Keratinocyte (primary cell): ENCODE results near the gene RPP30. TPM values are rescaled to one million over a fixed set of nuclear protein-coding genes. Genes with fewer than 3 reads are reported as not detected.

ENCODE experiments used
- DNase-seq: peaks from one replicate; pipeline ENCODE4 v3.0.0-alpha.2; 2011; ENCODE audit warnings: low read depth, missing footprints, low spot score
- FAIRE-seq: peaks from 2 replicates; lab custom pipeline; 2011; peaks lifted over from hg19 to GRCh38; lab: Jason Lieb, UNC
- H2AFZ ChIP-seq: 2 replicates; pipeline ENCODE4 v1.6.0; 2012; ENCODE audit warnings: low read length, control low read depth, inconsistent platforms; ENCODE audit not compliant: control insufficient read depth
- H3K27ac ChIP-seq: 2 replicates; pipeline ENCODE4 v1.5.1; 2011; ENCODE audit warnings: low read length; ENCODE audit not compliant: control insufficient read depth, insufficient read depth
- H3K27me3 ChIP-seq: 3 replicates; pipeline ENCODE4 v1.6.0; 2011; ENCODE audit warnings: low read length; ENCODE audit not compliant: control insufficient read depth, insufficient read depth; ENCODE audit errors: extremely low read depth
- H3K36me3 ChIP-seq, 2 experiments: 2 replicates in 1 of 2; 3 replicates in 1 of 2; pipeline ENCODE4 v1.5.1; 2011; ENCODE audit warnings: low read length in 2 of 2, mild to moderate bottlenecking in 1 of 2; ENCODE audit not compliant: control insufficient read depth in 2 of 2, insufficient read depth in 2 of 2; ENCODE audit errors: extremely low read depth in 1 of 2
- H3K4me1 ChIP-seq: 3 replicates; pipeline ENCODE4 v1.5.1; 2011; ENCODE audit warnings: low read length; ENCODE audit not compliant: control insufficient read depth, insufficient read depth; ENCODE audit errors: extremely low read depth
- H3K4me2 ChIP-seq: 3 replicates; pipeline ENCODE4 v1.6.0; 2011; ENCODE audit warnings: low read depth, low read length; ENCODE audit not compliant: control insufficient read depth, insufficient read depth; ENCODE audit errors: extremely low read depth
- H3K4me3 ChIP-seq, 3 experiments: fragments of 200-600 bp in 1 of 3; sonication (generic) in 1 of 3; 2 replicates in 2 of 3; 3 replicates in 1 of 3; pipeline ENCODE4 v1.5.1; 2011 to 2016; ENCODE audit warnings: low read length in 3 of 3, mild to moderate bottlenecking in 3 of 3, control low read depth in 2 of 3, inconsistent platforms in 1 of 3, low read depth in 1 of 3, mixed read lengths in 1 of 3, mixed run types in 1 of 3, moderate library complexity in 1 of 3; ENCODE audit not compliant: control insufficient read depth in 2 of 3, insufficient read depth in 2 of 3; ENCODE audit errors: extremely low read depth in 1 of 3
- H3K79me2 ChIP-seq: 2 replicates; pipeline ENCODE4 v1.6.0; 2012; ENCODE audit warnings: low read length; ENCODE audit not compliant: control insufficient read depth, insufficient read depth
- H3K9ac ChIP-seq: 3 replicates; pipeline ENCODE4 v1.6.0; 2011; ENCODE audit warnings: low read length; ENCODE audit not compliant: control insufficient read depth, insufficient read depth; ENCODE audit errors: extremely low read depth
- H3K9me1 ChIP-seq: 3 replicates; pipeline ENCODE4 v1.6.0; 2011; ENCODE audit warnings: low read length; ENCODE audit not compliant: control insufficient read depth, insufficient read depth; ENCODE audit errors: extremely low read depth
- H3K9me3 ChIP-seq: 2 replicates; pipeline ENCODE4 v1.5.1; 2012; ENCODE audit warnings: low read depth, low read length; ENCODE audit not compliant: control insufficient read depth
- H4K20me1 ChIP-seq: 3 replicates; pipeline ENCODE4 v1.6.0; 2011; ENCODE audit warnings: low read length; ENCODE audit not compliant: control insufficient read depth, insufficient read depth; ENCODE audit errors: extremely low read depth
- EZH2 ChIP-seq: IDR thresholded peaks from one replicate; pipeline ENCODE4 v1.6.1; 2012; ENCODE audit warnings: inconsistent platforms, mild to moderate bottlenecking, low read length, moderate library complexity
- dilution Hi-C: fragments of 300-500 bp; cut with MboI; formaldehyde crosslinking; loops from one replicate; pipeline ENCODE4 v1.7.0; 2020; ENCODE audit warnings: low sequenced_read_pairs; ENCODE audit not compliant: extremely low pct_ligation_motif_present
- polyA plus RNA-seq, 5 experiments: library from polyadenylated mRNA; depleted of rRNA in 3 of 5; stranded (reverse) in 3 of 5; stranded (forward) in 1 of 5; unstranded in 1 of 5; fragments of >200 nt; gene quantifications; 1 replicate in 1 of 5; 2 replicates in 3 of 5; 3 replicates in 1 of 5; pipeline versions ENCODE4 v1.2.1 to v1.2.3, GENCODE V29; 2011 to 2012; ENCODE audit warnings: missing spikeins in 2 of 5, low read depth in 1 of 5, low replicate concordance in 1 of 5
- TF ChIP-seq, protein P1 (sequence below), 3 experiments: IDR thresholded peaks in 1 of 3; conservative IDR thresholded peaks in 1 of 3; optimal IDR thresholded peaks in 1 of 3; 2 replicates in 2 of 3; 3 replicates in 1 of 3; pipeline versions ENCODE3 to v1.5.1; 2011; ENCODE audit warnings: low read length in 3 of 3, mild to moderate bottlenecking in 3 of 3, moderate library complexity in 2 of 3, control low read depth in 1 of 3, inconsistent platforms in 1 of 3; ENCODE audit not compliant: insufficient read depth in 2 of 3; ENCODE audit errors: extremely low read depth in 1 of 3

The RPP30 gene
- polyA plus RNA-seq, 1 donor (not counting 4 experiments of a cell fraction or from before 2014, with no cell fraction given), result 48.6 TPM

DNA sequence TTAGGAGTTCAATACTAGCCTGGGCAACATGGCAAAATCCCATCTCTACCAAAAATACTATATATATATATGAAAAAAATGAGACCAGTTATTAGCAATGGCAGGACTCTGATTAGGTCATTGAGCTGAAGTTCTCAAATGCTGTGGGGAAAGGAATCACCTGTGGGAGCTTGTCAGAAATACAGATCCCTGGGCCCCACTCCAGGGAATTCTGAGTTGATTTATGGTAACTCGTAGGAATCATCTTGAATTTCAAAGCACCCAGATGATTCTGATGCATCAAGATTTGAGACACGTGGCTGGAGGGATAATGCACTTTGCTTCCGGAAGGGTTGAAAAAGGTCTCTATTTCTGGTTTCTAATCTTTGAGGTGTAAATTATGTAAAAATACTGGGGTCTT, 50.1 kb downstream of the RPP30 start:
- dilution Hi-C loops, result no loop called here
- FAIRE-seq (no peak), DNase-seq (no peak)
- H3K79me2 ChIP-seq, result no peaks in the 10 kb centered on the region
- no peak overlapping the region for H2AFZ ChIP-seq
- H4K20me1 ChIP-seq, result no peaks in the 10 kb centered on the region
- H3K9me1 ChIP-seq, result no peaks in the 10 kb centered on the region
- TF ChIP-seq, protein P1, sequence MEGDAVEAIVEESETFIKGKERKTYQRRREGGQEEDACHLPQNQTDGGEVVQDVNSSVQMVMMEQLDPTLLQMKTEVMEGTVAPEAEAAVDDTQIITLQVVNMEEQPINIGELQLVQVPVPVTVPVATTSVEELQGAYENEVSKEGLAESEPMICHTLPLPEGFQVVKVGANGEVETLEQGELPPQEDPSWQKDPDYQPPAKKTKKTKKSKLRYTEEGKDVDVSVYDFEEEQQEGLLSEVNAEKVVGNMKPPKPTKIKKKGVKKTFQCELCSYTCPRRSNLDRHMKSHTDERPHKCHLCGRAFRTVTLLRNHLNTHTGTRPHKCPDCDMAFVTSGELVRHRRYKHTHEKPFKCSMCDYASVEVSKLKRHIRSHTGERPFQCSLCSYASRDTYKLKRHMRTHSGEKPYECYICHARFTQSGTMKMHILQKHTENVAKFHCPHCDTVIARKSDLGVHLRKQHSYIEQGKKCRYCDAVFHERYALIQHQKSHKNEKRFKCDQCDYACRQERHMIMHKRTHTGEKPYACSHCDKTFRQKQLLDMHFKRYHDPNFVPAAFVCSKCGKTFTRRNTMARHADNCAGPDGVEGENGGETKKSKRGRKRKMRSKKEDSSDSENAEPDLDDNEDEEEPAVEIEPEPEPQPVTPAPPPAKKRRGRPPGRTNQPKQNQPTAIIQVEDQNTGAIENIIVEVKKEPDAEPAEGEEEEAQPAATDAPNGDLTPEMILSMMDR (optimal IDR thresholded peaks at IDR 0.05 in 1 of 3, IDR thresholded peaks at IDR 0.05 in 1 of 3, conservative IDR thresholded peaks at IDR 0.05 in 1 of 3; ENCODE audit: extremely low read depth in 1 of 3, insufficient read depth in 2 of 3, low read length in 3 of 3), result no peak
- TF ChIP-seq EZH2, result no peak
- no peaks in the 10 kb centered on the region for H3K9me3 ChIP-seq
- H3K4me1 ChIP-seq, result peaks cover 6% of the 10 kb centered on the region
- H3K4me3 ChIP-seq, result no peak overlapping the region
- no peak overlapping the region for H3K27ac ChIP-seq
- H3K36me3 ChIP-seq, result no peaks in the 10 kb centered on the region
- no peak overlapping the region for H3K4me2 ChIP-seq
- H3K9ac ChIP-seq, result no peak overlapping the region
- H3K27me3 ChIP-seq, result no peaks in the 10 kb centered on the region

GRCh38 chr10:90923111-90923731, 51.4 kb downstream of the RPP30 start:
- Histone ChIP-seq H3K27me3 (no peaks in the 10 kb centered on the region), H4K20me1 (no peaks in the 10 kb centered on the region), H3K36me3 (no peaks in the 10 kb centered on the region), H3K9me3 (no peaks in the 10 kb centered on the region), H3K4me2 (no peak overlapping the region), H3K4me1 (peaks cover 6% of the 10 kb centered on the region), H3K79me2 (no peaks in the 10 kb centered on the region), H3K4me3 (no peak overlapping the region), H2AFZ (no peak overlapping the region), H3K9ac (no peak overlapping the region), H3K27ac (no peak overlapping the region), H3K9me1 (no peaks in the 10 kb centered on the region)
- DNase-seq (no peak), FAIRE-seq (no peak)
- TF ChIP-seq EZH2, result no peak
- TF ChIP-seq, protein P1 (optimal IDR thresholded peaks at IDR 0.05 in 1 of 3, IDR thresholded peaks at IDR 0.05 in 1 of 3, conservative IDR thresholded peaks at IDR 0.05 in 1 of 3; ENCODE audit: extremely low read depth in 1 of 3, insufficient read depth in 2 of 3, low read length in 3 of 3), result no peak
- dilution Hi-C loops, result no loop called here
